Measurements from ENCODE around the gene JAG1.

JAG1 gene

GRCh38 chr20:10666221-10667076 lies 7.3 kb downstream of the JAG1 start:
- DNase-seq = no peak

GRCh38 chr20:10665791-10666190 lies 8.0 kb downstream of the JAG1 start:
- DNase-seq = no peak

GRCh38 chr20:10665027-10665561 lies 8.7 kb downstream of the JAG1 start:
- no peak for DNase-seq

GRCh38 chr20:10663756-10664155 lies 10.0 kb downstream of the JAG1 start:
- no peak for DNase-seq

- no peak for DNase-seq
Observed at GRCh38 chr20:10662661-10663458, 10.9 kb downstream of the JAG1 start.

- no peak for DNase-seq
Observed at GRCh38 chr20:10662151-10662550, 11.6 kb downstream of the JAG1 start.

- no peak for DNase-seq
Observed at GRCh38 chr20:10661261-10661660, 12.5 kb downstream of the JAG1 start.

GRCh38 chr20:10660661-10661060 lies 13.1 kb downstream of the JAG1 start:
- DNase-seq = no peak

GRCh38 chr20:10659651-10660601 lies 13.9 kb downstream of the JAG1 start:
- no peak for DNase-seq

- DNase-seq = no peak
Observed at GRCh38 chr20:10658876-10659632, 14.7 kb downstream of the JAG1 start.

- no peak for DNase-seq
Observed at GRCh38 chr20:10658051-10658823, 15.6 kb downstream of the JAG1 start.

GRCh38 chr20:10657453-10657852 lies 16.3 kb downstream of the JAG1 start:
- DNase-seq = no peak

- DNase-seq = no peak
Observed at GRCh38 chr20:10655720-10656669, 17.8 kb downstream of the JAG1 start.

GRCh38 chr20:10654630-10655029 lies 19.2 kb downstream of the JAG1 start:
- DNase-seq = peak; percentile 4

GRCh38 chr20:10654250-10654610 lies 19.6 kb downstream of the JAG1 start:
- no peak for DNase-seq

- no peak for DNase-seq
Observed at GRCh38 chr20:10653599-10654249, 20.1 kb downstream of the JAG1 start.

- no peak for DNase-seq
Observed at GRCh38 chr20:10652660-10653261, 21.0 kb downstream of the JAG1 start.

GRCh38 chr20:10652185-10652584 lies 21.6 kb downstream of the JAG1 start:
- no peak for DNase-seq

All from NCI-H1417 treated with DMSO at 0.1 percent for 48 hours (cell line).